ENCODE results near the gene EHD4.
A peak's percentile ranks its signal among the peaks of the same experiment; 100 is the strongest.

Gene EHD4

DNA sequence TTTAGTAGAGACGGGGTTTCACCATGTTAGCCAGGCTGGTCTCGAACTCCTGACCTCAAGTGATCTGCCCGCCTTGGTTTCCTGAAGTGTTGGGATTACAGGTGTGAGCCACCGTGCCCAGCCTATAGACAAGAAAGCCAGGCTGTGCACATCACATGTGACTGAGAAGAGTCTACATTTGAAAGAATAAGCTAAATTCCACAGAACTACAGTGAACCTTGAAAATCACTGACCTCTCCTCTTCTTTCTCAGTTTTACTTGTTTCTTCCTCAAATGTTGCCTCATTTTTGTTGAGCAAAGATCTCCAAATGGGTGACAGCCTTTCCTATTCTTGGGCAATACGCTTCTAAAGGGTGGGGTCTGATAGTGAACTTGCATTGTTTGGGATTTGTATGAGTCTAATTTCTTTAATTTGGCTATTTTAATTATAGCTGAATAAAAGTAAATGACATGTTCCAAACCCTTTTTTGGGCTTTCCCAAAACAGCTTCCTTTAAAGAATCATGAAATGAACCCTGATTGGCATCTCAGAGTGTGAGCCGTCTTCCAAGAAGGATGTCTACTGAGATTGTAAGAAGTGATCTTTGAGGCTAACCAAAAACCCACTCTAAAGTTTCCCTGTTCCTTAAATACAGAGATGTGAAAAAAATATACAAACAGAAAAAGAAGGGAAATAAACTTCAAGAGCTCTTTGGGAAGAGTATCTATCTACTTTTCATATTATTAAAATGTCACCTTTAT is 56.9 kb downstream of the EHD4 start:
- no peak for DNase-seq

DNA sequence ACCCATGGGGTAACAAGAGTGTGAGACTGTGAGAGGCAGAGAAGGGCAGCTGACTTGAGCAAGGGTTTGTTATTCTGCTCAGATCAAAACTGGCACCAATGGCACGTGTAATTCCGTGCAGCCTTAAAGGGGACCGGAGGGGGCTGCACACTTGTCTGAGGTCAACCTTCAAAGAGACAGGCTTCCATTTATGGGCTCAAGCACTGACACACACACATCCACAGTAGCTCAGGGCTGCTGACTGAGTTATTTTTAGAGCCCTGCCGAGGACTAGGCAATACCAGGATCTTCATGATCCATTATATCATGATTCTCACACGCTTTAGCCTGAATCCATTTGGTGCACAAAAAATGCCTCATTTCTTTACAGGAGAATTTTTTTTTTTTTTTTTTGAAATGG is 57.9 kb downstream of the EHD4 start:
- no peak for DNase-seq

DNA sequence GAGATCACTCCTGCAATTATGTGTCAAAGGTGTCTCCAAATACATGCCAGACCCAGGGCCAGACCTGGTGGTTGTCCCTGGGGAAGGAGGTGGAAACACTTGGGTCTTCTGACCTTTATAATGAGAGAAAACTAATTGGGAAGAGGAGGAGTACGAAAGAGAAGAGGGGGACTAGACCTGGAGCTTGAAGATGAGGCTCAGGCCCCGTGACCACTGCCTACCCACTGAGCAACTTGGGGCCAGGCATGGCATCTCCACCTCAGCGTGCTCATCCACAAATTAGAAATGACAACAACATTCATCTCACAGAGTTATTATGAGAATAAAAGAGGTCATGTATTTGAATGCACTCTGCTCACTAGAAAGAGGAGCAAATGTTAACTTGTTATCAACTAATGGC is 59.1 kb downstream of the EHD4 start:
- DNase-seq = no peak

DNA sequence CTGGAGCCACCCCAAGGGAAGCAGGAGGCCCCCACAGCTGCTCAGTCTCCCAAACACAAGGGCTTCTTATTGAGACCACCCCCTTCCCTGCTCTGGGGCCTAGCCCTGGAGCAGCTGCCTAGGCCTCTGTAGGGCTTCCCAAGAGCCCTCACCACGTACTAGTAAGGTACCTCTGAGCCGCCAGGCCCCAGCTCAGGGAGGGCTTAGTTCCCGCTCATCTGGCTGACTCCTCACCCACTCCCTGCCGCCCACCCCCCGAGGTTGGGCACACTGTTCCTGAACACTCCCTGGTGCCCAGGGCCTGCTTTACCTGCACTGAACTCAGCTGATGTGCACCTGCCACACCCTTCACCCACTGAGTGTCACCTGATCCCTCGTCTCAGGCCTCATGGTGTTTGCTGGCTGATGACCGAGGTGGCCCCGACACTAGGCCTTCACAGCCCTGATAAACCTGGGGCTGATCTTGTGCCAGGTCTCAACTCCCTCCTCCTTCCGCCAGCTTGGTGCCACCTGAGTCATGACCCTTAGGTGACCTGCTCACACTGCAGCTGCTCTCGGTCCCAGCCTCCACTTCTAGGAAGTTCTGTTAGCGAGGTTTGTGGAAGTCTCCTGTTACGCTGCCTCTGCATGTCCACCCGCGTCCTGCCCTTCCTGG is 60.5 kb downstream of the EHD4 start:
- DNase-seq = no peak

DNA sequence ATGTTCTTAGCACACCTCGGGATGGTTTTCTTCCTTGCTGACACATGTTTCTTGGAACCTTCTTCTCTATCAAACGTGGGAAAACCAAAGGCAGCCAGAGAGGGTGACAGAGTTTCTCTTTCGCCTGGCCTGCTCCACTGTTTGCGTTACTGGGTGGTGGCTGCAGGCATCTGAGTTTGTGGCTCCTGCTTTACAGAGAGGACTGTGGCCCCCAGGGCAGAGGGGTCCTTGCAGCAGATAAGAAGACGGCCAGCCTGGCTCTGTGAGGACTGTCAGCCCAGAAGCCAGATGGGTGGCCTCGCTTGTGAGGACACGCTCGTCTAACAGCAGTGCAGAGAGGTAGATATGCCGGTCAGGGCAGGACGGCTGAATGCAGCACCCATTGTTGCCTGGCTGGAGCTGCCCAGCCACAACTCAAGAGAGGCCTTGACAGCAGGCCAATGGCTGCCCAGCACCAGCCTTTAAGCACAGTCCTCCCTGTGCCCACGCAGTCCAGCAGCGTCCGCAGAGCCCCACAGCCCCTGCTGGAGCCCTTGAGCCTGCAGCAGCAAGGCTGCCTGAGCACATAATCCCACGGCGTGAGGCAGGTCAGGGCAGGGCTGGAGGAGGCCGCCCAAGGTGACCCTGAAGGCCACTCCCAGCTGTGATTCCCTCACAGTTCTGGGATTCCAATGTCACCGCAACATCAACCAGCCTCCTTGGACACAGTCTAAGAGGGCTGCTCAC is 63.5 kb downstream of the EHD4 start:
- DNase-seq = no peak

DNA sequence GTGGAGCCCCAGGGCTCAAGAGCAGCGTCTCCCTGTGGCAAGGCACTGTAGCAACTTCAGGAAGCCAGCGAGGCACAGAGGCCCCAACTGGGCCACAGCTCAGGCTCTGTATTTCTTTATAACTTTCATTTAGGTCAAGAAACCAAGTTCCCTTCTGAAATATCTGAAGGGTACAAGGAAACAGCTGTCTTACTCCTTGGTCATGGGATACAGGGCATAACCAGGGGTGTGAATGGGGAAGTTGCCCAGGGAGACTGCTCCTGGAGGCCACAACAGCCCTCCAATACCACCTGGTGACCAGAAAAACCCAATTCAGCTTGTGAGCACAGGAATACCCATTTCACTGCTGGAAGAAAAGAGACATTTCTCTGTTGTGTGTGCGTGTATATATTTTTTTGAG is 65.2 kb downstream of the EHD4 start:
- DNase-seq = no peak

DNA sequence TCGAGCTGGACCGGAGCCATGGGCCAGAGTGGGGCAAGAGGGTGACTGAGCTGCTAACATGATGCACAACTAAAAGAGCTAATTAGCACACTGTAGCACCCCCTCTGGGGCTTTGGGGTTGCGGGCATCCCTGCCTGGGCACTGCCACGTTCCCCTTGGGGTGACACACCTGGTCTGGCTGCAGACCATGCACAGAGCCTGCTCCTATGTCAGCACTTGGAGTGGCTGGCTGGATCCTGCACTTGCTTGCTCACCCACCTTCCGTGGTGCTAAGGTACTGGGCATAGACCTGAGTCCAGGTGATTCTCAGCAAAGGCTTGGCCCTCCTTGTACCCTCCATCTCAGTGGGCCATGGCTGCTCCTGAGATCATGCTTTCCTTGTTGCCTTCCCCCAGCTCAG is 65.7 kb downstream of the EHD4 start:
- DNase-seq = no peak

DNA sequence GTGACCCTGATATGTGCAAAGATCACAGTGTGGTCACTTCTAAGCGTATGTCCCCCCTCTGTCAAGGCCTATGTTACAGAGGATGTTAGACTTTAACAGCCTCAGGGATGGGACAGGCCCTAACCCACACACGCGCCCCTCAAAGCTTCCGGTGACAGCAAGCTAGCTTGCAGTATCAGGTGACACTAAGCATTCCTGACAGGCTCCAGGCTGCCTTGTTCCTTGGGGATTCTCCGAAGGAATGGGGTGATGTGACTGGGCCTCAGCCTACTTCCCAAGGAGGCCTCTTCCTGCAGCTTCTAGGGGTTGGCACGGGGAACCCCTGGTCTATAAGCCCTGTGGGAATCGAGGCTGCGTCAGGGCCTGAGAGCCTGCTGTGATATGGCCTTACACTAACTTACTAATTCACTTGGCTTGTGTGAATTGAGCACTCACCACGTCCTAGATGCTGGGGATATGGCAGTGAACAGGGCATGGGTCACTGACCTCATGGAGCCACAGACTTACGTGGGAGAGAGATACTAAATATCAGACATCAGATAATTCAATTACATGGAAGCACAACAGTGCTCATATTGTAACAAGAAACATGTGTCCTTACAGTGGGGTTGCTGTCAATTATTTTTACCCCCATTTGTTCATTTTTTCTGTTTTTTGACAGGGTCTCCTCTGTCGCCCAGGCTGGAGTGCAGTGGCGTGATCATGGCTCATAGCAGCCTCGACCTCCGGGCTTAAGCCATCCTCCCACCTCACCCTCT is 67.1 kb downstream of the EHD4 start:
- DNase-seq = no peak

DNA sequence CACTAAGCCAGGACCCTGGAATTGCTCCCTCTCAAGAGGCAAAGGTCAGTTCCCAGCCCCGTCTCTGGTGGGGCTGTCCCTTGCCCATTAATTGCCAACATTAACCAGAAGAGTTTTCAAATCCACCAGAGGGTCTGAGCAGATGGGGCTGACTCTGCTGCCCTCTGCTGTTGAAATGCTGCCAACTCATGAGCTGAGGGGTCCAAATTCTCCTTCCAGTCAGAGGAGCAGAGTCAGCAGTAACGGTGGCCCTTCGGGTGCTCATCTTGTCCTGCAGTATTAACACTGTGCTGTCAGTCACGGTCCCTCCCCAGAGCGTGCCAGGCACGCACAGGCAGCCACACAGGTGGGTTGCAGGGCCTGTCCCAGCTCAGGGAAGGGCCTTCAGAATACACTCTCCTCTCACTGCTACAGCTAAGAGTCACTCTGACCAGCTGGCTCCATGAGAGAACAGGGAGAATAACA is 67.8 kb downstream of the EHD4 start:
- peak; percentile 60 for DNase-seq

DNA sequence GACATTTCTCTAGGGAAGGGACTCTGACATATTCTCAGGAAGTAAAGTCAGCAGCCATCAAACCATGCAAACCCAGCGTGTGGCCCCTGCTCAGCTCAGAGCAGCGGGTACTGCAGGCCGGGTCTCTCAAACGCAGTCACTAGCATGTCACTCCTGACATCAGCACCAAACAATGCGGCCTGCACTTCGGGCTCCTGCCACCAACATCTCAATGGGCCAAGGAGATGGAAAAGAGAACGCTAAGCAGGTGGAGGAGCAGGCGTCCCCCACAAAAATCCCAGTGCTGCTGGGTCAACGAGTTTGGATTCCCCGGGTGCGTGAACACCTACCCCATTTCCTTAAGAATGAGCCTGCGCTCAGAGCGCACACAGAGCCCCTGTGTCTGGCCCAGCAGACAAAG is 68.6 kb downstream of the EHD4 start:
- no peak for DNase-seq

DNA sequence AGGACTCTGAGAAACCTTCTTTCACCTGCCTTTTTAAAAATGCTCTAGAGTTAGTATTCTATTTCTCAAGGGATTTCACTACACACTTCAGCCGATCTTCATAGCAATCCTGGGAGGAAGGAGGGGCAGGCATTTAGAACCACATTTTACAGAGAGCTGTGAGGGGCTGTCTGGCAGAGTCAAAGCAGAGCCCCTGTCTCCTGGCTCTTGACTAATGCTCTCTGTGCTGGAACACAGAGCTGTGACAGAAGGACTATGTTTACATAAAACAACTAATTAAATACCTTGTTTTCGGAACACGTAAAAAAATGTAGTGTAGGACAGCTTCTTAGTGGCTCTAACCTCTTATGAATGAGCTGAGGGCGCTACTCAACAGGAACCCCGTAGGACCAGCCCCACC is 70.9 kb downstream of the EHD4 start:
- DNase-seq = no peak

DNA sequence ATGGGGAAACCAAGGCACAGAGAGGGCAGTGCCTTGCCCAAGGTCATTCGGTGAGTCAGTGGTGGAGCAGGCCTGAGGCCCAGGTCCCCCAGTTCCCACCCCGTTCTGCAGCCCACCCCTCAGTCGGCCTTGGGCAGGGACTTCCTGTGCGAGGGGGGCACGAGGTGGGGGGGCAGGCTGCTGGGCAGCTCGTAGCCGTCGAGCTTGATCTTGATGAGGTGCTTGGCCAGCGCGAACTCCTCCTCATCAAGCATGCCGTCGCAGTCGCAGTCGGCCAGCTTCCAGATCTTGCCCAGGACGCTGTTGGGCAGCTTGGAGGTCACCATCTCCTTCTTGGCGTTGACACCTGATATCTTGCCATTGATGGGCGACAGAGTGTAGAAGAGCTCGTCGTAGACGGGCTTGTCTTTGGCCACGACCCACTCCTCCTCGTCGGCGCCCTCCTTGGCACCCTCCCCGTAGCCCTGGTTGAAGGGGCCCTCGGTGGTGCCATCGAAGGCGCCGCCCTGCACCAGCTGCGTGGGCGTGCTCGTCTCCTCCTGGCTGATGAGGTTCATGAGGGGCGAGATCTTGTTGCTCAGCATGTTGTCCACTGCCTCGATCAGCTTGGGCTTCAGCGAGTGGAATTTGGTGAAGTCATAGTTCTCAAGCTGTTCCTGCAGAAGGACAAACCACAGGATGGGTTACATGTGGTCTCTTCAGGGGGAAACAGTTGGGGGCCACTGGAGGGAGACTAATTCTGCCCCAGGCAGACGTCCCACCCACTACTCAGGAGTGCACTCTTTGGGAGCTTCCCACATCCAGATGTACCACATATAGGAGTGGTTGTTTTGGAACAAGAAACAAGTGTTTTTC is 71.6 kb downstream of the EHD4 start:
- DNase-seq = no peak

DNA sequence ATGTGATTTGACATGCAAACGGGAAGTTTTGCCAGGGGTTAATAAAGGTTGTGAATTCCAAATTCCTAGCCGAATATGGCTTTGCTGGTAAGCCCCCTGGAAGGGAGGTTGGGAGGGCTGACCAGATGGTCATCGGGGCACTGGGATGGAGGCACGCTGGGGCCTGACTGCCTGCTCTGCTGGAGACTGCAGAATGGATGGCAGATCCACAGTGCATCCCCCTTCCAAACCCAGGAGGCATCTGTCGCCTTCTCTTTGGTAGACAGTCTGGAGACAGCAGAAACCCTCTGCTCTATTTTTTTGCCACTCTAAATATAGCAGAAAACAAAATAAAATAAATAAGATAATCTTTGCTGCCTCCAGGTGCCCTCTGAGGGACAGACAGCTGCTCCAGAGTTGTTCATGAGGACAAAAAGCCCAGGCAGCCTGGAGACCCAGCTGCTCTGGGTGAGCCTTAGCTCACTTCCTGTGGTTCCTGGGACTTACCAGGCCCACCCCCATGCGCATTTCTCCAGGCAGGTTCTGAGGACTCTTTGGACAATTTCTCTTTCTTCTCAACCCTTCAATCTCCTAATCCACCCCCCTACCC is 72.4 kb downstream of the EHD4 start:
- DNase-seq = no peak

DNA sequence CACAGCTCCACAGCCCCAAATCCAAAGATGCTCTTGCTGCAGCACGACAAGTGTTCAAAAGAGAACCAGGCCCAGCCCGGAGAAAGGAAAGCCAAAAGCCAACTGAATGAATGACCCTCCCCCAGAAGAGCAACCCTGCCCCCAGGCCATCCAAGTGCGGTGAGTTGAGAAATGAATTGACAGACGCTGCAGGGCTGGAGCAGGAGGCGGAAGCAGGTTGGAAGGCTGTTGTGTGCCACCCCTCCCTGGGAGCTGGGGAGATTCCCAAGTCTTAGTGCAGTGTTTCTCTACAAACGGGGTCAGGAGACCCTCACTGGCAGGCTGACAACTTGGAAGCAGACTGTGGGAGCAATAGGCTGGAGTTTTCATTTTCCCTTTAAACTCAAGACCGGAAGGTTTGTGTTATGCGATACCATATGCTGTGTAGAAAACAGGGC is 75.0 kb downstream of the EHD4 start:
- DNase-seq = no peak

DNA sequence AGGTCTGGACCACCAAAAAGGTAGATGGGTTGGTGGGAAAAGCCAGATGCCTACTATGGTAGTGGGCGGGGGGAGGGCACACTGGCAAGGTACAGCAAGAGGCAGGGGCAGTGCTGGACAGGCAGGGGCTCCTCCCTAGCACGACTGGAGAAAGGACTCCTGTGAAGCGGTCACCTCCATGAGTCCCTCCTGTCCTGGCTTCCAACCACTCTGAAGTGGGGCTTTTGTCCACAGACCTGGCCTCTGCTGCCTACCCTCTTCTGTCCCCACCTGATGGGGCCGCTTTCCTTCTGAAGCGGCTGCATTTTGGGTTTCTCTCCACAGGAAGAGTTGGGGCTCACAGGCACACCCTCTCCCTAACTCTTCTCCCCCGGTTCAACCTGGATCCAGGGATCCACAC is 75.8 kb downstream of the EHD4 start:
- no peak for DNase-seq

DNA sequence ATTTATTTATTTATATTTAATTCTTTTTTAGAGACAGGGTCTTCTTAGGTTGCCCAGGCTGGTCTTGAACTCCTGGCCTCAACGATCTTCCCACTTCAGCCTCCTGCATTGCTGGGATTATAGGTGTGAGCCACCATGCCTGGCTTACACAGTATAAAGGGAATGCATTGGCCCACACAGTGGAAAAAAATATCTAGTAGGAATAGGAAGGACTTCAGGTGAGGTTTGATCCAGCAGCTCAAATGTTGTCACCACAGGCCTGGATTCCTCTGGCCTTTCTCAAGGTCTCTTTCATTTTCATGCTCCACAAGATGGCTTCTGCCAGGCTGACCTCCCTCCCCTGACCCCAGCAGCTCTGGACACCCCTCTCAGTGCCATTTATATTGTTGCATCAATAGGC is 76.4 kb downstream of the EHD4 start:
- no peak for DNase-seq

DNA sequence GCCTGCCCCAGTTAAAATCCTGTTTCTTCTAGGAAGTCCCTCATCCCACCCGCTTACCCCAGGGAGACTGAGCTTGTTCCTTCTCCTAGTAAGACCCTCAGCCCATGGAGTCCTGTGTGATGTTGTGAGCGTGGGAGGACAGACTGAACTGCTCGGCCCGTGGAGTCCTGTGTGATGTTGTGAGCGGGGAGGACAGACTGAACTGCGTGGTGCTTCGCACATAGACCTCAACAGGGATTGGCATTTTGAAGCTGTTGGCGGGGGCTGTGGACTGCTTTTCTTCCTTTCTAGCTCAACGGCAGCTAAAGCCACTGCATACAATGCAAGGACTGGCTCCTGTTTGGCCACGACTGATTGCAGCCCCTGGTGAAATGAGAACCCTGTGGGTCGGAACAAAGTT is 76.9 kb downstream of the EHD4 start:
- no peak for DNase-seq

DNA sequence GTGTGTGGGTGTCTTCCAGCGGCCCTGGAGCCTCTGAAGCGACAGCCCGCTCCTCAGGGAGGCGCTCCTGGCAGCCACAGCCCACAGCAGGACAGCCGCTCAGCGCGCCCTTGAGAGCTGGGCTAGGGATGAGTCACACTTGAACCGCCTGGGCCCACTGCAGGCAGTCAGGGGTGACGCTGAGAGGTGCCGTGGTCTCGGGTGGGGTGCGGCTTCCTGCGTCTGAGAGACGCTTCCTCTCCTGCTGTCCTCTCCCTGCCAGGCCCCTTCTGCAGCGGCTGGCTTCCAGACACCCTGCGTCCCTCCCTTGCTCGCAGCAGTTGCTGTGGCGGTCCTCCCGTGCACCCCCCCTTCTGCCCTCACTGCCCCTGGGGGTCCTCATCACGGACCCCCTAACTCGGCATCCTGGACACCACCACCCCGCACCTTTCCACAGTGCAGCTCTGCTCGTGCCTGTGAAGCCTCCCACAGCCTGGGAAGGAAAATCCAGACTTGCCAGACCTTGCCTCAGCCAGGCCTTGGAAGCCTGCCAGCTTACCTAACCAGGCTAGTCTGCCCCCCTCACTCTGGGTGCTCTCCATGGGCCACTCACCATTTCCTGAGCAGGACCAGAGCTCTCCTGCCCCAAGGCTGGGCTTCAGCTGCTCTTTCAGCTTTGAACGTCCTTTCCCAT is 77.4 kb downstream of the EHD4 start:
- DNase-seq = peak; percentile 83

DNA sequence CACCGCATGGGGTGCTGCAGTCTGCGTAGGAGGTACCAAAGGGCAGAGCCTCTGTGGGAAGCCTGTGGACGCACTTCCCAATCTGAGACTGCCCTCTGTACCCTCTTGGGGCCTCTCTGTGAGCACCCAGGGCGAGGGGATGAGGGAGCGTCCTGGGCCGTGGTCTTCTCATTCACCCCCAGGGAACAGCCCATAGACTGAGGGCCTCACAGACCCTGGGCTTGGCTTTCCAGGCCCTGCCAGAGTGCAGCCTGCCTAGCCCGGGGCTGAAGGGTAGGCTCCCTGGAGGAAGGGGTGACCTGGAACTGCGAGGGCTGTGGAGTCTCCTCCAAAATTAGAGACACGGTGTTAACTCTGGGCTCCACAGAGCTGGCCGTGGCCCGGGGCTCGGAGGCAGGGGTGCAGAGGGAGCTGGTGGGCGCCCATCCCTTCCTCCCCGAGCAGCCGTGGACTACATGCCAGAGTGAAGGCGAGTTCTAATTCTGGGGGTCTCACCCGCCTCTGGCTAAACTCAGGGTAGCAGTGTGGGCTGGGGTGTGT is 78.0 kb downstream of the EHD4 start:
- no peak for DNase-seq

DNA sequence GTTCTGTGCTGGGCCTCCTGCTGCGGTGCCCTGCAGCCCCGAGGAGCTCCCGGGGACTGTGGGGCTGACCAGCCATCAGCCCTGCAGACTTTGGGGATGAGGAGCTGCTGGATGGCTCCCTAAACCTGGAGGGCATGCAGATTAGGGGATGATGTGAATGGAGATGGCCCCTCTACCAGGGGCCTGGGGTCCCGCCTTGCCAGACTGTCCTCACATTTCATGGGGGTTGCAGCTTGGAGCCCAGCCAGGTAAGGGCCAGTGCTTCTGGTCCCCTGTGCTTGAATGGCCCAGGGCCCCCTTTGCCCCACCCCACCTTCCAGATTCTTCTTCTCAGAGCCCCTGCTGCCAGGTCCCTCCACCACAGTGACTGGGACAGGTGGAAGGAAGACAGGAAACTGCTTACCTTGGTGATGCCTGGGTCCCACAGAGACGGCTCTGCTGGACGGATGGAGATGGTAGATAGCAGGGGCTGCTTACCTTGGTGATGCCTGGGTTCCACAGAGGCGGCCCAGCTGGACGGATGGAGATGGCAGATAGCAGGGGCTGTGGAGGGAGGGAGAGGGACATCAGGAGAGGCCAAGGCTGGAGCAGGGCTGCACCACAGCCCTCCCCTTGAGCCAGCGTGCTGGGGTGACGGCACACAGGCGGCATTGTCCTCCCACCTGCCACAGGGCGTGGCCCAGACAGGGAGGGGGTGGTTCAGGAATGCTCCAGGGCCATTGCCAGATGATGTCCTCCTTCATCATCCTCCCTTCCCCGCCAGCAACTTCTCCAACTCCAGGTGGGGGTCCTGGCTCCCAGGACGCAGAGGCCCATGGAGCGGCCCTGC is 78.7 kb downstream of the EHD4 start, which contains the start of gene SPTBN5:
Gene SPTBN5, minus strand, starts transcription at position 632 of the 829 bp plus-strand sequence. Its CDS starts 556 bp downstream, at position 76.
- DNase-seq = no peak

Data from fibroblast of skin of right biceps (primary cell).